WI38 (cell line): ENCODE measurements around the gene CREB5.

Source experiments
- H3K4me3 ChIP-seq: 2 replicates; pipeline ENCODE4 v1.5.1; 2011; ENCODE audit warnings: low read depth, mild to moderate bottlenecking, control low read depth, low read length
- CTCF ChIP-seq: IDR thresholded peaks from 2 replicates; pipeline ENCODE4 v1.5.1; 2012; ENCODE audit warnings: low read depth, mild to moderate bottlenecking, control low read depth, low read length

The CREB5 gene

GRCh38 chr7:28452681-28453080, 40.4 kb downstream of the CREB5 start:
- no peak overlapping the region for H3K4me3 ChIP-seq
- no peak for TF ChIP-seq CTCF

- no peak overlapping the region for H3K4me3 ChIP-seq
- no peak for TF ChIP-seq CTCF
These were observed 43.2 kb downstream of the CREB5 start for GRCh38 chr7:28455486-28455885.

- no peak overlapping the region for H3K4me3 ChIP-seq
- no peak for TF ChIP-seq CTCF
These were observed 43.7 kb downstream of the CREB5 start for GRCh38 chr7:28456044-28456443.

GRCh38 chr7:28458732-28459131, 46.4 kb downstream of the CREB5 start:
- no peak for TF ChIP-seq CTCF
- no peak overlapping the region for H3K4me3 ChIP-seq

GRCh38 chr7:28459306-28459705, 47.0 kb downstream of the CREB5 start:
- no peak overlapping the region for H3K4me3 ChIP-seq
- TF ChIP-seq CTCF = no peak

GRCh38 chr7:28465697-28466096, 53.4 kb downstream of the CREB5 start:
- TF ChIP-seq CTCF = no peak
- no peak overlapping the region for H3K4me3 ChIP-seq

GRCh38 chr7:28466341-28466740, 54.0 kb downstream of the CREB5 start:
- no peak overlapping the region for H3K4me3 ChIP-seq
- TF ChIP-seq CTCF = no peak
